Right lobe of liver (tissue), 6 donors: ENCODE results near the gene SLC9B2. TPM values are rescaled to one million over a fixed set of nuclear protein-coding genes. Genes with fewer than 3 reads are reported as not detected.

Source experiments
- ATAC-seq, 4 donors: fragments of 200-7000 bp; cut with Tn5 transposase; one replicate each; pipeline ENCODE4 v1.9.1; 2020; ENCODE audit warnings: mild to moderate bottlenecking in 4 of 4, moderate library complexity in 4 of 4
- DNase-seq, 3 donors: peaks; one replicate each; pipeline ENCODE4 v3.0.0-alpha.2; 2020
- H3K27ac ChIP-seq, 3 donors: fragments of 200-600 bp; one replicate each; pipeline ENCODE4 v1.8.0; 2022
- H3K27me3 ChIP-seq, 2 donors: fragments of 200-600 bp; one replicate each; pipeline ENCODE4 v1.8.0; 2022
- H3K36me3 ChIP-seq, 4 donors: fragments of 200-600 bp; sonication (generic) in 1 of 4; one replicate each; pipeline versions ENCODE4 v1.5.1 to v1.8.0; 2017 to 2022; ENCODE audit warnings: control low read depth in 1 of 4
- H3K4me1 ChIP-seq, 4 donors: fragments of 200-600 bp; sonication (generic) in 1 of 4; one replicate each; pipeline versions ENCODE4 v1.5.1 to v1.8.0; 2017 to 2022; ENCODE audit warnings: control low read depth in 1 of 4
- H3K4me3 ChIP-seq, 3 donors: fragments of 200-600 bp; one replicate each; pipeline ENCODE4 v1.8.0; 2022
- H3K9me3 ChIP-seq, 4 donors: fragments of 200-600 bp; sonication (generic) in 1 of 4; one replicate each; pipeline versions ENCODE4 v1.5.1 to v1.8.0; 2017 to 2022; ENCODE audit warnings: control low read depth in 1 of 4
- CTCF ChIP-seq, 4 donors: fragments of 200-600 bp in 3 of 4; fragments of 450-650 bp in 1 of 4; IDR thresholded peaks; one replicate each; pipeline versions ENCODE4 v1.5.1 to v1.8.0; 2016 to 2022; ENCODE audit warnings: antibody characterized with exemption in 4 of 4, mild to moderate bottlenecking in 2 of 4
- POLR2A ChIP-seq: fragments of 450-650 bp; IDR thresholded peaks from one replicate; pipeline ENCODE4 v1.6.1; 2017; ENCODE audit warnings: antibody characterized with exemption, mild to moderate bottlenecking
- WGBS: methylation state at CpG from one replicate; pipeline ENCODE4 v1.1.6; 2018; ENCODE audit warnings: low coverage, low lambda C conversion rate; ENCODE audit not compliant: insufficient coverage; ENCODE audit errors: missing lambda C conversion rate; 5-methylcytosine and 5-hydroxymethylcytosine counted together
- intact Hi-C, 2 donors: fragments of 100-400 bp; cut with DNase I; formaldehyde crosslinking; loops; one replicate each; pipeline versions ENCODE4 v1.11.2 to v1.14.1; 2022
- total RNA-seq, 6 experiments: library from RNA; depleted of rRNA in 2 of 6; stranded (reverse); fragments of >200 nt in 2 of 6; fragmentation: NEBNext Ultra II Directional in 3 of 6; extraction: Animal tissue kit (Norgen Biotek cat#: 25700) in 3 of 6; gene quantifications; one replicate each; pipeline versions ENCODE4 v1.1.0 to v1.2.4, GENCODE V29; 2016 to 2023
- donor health status: DM: no; HTN: yes; CAD: no.
- donor health status: DM: no; HTN: no; CAD: no.
- donor health status: DM: no; HTN: no; CAD: no.
- donor health status: DM: no; HTN: yes; CAD: no.
- donor health status: DM: no; HTN: yes; CAD: no.

SLC9B2 gene
- total RNA-seq, 6 experiments from 2014 or later: 27.9 to 49.1 (median 40.2) TPM

GRCh38 chr4:103089481-103089880, 12.9 kb upstream of the SLC9B2 start:
- Histone ChIP-seq H3K27me3 (no peaks in the 10 kb centered on the region), H3K36me3 (peaks cover 0 to 58% (median 12%) of the 10 kb centered on the region in 4 donors), H3K9me3 (no peaks in the 10 kb centered on the region), H3K27ac (no peak overlapping the region), H3K4me1 (no peaks in the 10 kb centered on the region), H3K4me3 (no peak overlapping the region)
- ATAC-seq (no peak), DNase-seq (no peak)
- TF ChIP-seq CTCF (IDR thresholded peaks at IDR 0.05) (no peak), POLR2A (no peak)
- WGBS: 85% methylated on average over 2 of the region's 2 CpGs
- intact Hi-C loops: no loop called here

GRCh38 chr4:103086551-103086950, 10.0 kb upstream of the SLC9B2 start:
- no peak overlapping the region for H3K4me3 ChIP-seq
- WGBS: 100% methylated on average over 1 of the region's 1 CpG
- intact Hi-C loops: no loop called here
- H3K4me1 ChIP-seq: no peaks in the 10 kb centered on the region
- ATAC-seq (no peak), DNase-seq (no peak)
- peaks cover 0 to 62% (median 12%) of the 10 kb centered on the region in 4 donors for H3K36me3 ChIP-seq
- no peaks in the 10 kb centered on the region for H3K9me3 ChIP-seq
- TF ChIP-seq POLR2A: no peak
- TF ChIP-seq CTCF (IDR thresholded peaks at IDR 0.05): no peak
- no peak overlapping the region for H3K27ac ChIP-seq
- no peaks in the 10 kb centered on the region for H3K27me3 ChIP-seq

GRCh38 chr4:103085555-103086196, 9.1 kb upstream of the SLC9B2 start:
- Histone ChIP-seq H3K36me3 (peaks cover 0 to 65% (median 10%) of the 10 kb centered on the region in 4 donors), H3K27me3 (no peaks in the 10 kb centered on the region)
- intact Hi-C loops: no loop called here

GRCh38 chr4:103079621-103080020, 3.1 kb upstream of the SLC9B2 start:
- peaks cover 0 to 13% (median 0%) of the 10 kb centered on the region in 4 donors for H3K36me3 ChIP-seq
- no peaks in the 10 kb centered on the region for H3K9me3 ChIP-seq
- ATAC-seq (no peak), DNase-seq (no peak)
- H3K27me3 ChIP-seq: no peaks in the 10 kb centered on the region
- WGBS: 100% methylated on average over 1 of the region's 1 CpG
- TF ChIP-seq CTCF (IDR thresholded peaks at IDR 0.05) (no peak), POLR2A (no peak)
- no peak overlapping the region for H3K27ac ChIP-seq
- intact Hi-C loops: no loop called here
- peaks cover 0 to 11% (median 0%) of the 10 kb centered on the region in 4 donors for H3K4me1 ChIP-seq
- no peak overlapping the region for H3K4me3 ChIP-seq

More at GRCh38 chr4:103085555-103086196, 9.1 kb upstream of the SLC9B2 start:
- no peak for DNase-seq
- no peaks in the 10 kb centered on the region for H3K4me1 ChIP-seq
- no peak overlapping the region for H3K4me3 ChIP-seq
- no peak for TF ChIP-seq CTCF (IDR thresholded peaks at IDR 0.05)
- no peak for TF ChIP-seq POLR2A
- H3K9me3 ChIP-seq: no peaks in the 10 kb centered on the region
- 100% methylated on average over 2 of the region's 2 CpGs for WGBS
- H3K27ac ChIP-seq: no peak overlapping the region
- ATAC-seq: no peak
